Omental fat pad (tissue), 4 donors: ENCODE data around the gene DGCR8. TPM values are rescaled to one million over a fixed set of nuclear protein-coding genes. Genes with fewer than 3 reads are reported as not detected.
A peak's percentile ranks its signal among the peaks of the same experiment; 100 is the strongest.

ENCODE experiments used
- ATAC-seq: fragments of 150-250 bp; one replicate; pipeline ENCODE4 v1.9.1; 2016; ENCODE audit warnings: mild to moderate bottlenecking, moderate library complexity; ENCODE audit not compliant: low FRiP score
- DNase-seq: peaks from one replicate; pipeline ENCODE4 v3.0.0-alpha.2; 2019; ENCODE audit warnings: low spot score
- total RNA-seq, 4 donors: library from RNA; depleted of rRNA; stranded (reverse); fragments of >200 nt; gene quantifications; one replicate each; pipeline ENCODE4 v1.1.0, GENCODE V29; 2016
- TF ChIP-seq, protein P1 (sequence below), 3 donors: fragments of 450-650 bp; IDR thresholded peaks; one replicate each; pipeline ENCODE4 v1.5.1; 2016 to 2017; ENCODE audit warnings: antibody characterized with exemption in 3 of 3, mild to moderate bottlenecking in 3 of 3, moderate library complexity in 2 of 3

DGCR8 gene
- total RNA-seq, 4 donors from 2014 or later, result 16.9 to 33.5 (median 24.1) TPM

DNA sequence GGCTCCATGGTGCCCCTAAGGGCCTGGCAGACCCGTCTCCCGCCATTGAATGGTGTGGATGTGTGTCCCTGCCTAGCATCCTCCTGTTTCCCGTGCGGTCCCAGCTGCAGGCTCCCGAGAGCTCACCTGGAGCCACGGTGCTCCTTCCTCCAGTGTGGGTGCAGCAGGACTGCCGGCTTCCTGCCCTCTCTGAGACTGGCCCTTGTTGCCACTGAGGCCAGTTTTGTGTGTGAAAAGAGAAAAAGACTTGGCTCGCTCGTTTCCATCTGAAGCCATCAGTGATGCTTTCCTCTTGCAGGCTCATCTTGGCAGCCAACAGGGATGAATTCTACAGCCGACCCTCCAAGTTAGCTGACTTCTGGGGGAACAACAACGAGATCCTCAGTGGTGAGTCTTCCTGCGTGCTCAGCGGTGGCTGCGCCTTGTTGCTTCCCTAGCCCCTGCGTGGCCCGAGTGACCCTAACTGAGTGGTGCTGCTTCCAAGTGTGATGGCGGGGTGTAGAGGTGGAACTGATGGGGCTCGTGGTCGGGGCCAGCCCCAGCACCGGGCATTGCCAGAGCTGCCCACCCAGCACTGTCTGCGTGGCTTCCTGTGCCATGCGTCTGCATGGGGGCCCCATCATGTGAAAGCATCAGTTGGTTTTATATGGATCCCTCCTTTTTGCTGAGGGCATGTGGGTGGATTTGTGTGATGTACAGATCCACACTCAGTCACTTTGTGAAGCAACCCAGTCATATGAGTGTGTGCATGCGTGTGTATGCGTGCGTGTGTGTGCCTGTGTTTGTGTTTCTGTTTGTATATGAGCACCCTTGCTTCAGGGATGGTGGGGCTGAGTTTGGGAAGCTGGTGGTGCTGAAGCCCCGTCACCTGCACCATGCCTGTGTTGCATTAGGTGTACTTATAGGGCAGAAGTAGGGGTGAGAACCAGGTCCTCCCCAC is 36.7 kb upstream of the DGCR8 start:
- no peak for DNase-seq

DNA sequence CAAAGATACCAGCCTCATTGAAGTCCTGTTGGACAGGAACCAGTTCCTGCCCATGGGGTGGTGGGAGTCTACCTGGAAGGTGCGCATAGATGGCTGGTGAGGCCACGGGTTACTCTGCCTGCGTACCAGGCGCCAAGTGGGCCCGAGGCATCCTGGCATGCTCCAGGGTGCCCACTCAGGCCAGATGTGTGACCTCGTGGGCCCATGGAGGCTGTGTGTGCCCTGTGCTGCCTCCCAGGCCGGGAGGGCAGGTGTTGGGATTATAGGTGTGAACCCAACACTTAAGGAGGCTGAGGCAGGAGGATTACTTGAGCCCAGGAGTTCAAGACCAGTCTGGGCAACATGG is 36.1 kb upstream of the DGCR8 start:
- ATAC-seq (no peak), DNase-seq (no peak)
- TF ChIP-seq, protein P1, sequence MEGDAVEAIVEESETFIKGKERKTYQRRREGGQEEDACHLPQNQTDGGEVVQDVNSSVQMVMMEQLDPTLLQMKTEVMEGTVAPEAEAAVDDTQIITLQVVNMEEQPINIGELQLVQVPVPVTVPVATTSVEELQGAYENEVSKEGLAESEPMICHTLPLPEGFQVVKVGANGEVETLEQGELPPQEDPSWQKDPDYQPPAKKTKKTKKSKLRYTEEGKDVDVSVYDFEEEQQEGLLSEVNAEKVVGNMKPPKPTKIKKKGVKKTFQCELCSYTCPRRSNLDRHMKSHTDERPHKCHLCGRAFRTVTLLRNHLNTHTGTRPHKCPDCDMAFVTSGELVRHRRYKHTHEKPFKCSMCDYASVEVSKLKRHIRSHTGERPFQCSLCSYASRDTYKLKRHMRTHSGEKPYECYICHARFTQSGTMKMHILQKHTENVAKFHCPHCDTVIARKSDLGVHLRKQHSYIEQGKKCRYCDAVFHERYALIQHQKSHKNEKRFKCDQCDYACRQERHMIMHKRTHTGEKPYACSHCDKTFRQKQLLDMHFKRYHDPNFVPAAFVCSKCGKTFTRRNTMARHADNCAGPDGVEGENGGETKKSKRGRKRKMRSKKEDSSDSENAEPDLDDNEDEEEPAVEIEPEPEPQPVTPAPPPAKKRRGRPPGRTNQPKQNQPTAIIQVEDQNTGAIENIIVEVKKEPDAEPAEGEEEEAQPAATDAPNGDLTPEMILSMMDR (IDR thresholded peaks at IDR 0.05), result no peak

More for the DNA sequence above, 36.7 kb upstream of the DGCR8 start:
- peak; percentile 26 for ATAC-seq
- TF ChIP-seq, protein P1 (IDR thresholded peaks at IDR 0.05), result no peak

DNA sequence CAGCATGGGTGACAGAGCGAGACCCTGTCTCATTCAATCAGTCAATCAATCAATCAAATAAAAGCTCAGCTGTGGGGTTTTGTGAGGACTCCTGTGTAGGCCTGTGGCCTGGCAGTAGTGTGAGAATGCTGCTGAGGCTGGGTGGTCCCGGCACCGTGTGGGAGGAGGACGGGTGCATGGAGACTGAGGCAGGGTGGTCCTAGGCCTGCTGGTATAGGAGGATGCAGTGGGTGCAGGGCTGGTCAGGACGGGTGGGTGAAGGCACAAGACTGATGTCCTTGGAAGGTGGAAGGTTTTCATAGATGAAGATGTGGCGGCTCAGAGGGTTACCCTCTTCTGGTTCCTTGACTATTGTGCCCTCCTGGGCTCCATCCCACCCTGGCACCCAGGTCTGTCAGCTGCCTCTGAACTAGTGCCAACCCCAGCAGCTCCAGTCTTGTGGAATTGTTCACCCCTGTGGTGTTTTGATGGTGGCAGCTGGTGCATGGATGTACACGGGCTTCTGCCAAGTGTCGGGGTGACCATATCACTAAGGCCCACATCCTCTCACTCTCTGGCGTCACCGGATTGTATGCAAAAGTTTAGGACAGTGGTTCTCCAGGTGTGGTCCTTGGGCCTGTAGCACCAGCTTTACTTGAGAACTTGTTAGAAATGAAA is 35.4 kb upstream of the DGCR8 start:
- DNase-seq (no peak), ATAC-seq (no peak)
- TF ChIP-seq, protein P1 (IDR thresholded peaks at IDR 0.05), result no peak

DNA sequence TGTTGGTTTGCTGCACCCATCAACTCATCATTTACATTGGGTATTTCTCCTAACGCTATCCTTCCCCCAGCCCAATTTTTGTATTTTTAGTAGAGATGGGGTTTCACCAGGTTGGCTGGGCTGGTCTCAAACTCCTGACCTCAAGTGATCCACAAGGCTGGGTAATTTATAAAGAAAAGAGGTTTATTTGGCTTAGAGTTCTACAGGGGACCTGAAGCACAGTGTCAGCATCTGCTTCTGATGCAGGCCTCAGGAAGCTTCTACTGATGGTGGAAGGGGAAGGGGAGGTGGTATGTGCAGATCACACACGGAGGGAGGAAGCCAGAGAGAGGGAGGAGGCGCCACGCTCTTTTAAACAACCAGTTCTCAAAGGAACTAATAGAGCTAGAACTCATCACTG is 33.3 kb upstream of the DGCR8 start:
- DNase-seq (no peak), ATAC-seq (no peak)
- TF ChIP-seq, protein P1 (IDR thresholded peaks at IDR 0.05), result no peak

DNA sequence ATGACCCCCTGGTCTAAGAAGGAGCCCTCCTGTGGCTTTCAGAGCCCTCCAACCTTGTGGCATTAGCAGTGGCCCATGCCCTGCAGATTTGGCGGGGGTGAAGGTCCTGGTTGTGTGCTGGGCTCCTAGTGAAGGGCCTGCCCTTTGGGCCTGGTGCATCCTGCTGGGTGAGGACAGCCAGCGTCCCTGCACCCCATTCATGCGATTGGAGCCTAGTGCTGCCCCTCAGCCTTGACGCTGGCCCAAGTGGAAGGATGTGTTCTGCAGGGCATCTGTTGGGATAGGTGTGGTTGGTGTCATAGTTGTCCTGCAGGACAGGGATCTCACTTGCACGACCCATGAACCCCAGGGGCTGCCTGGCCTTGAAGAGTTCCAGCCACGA is 28.1 kb upstream of the DGCR8 start:
- DNase-seq (no peak), ATAC-seq (no peak)

DNA sequence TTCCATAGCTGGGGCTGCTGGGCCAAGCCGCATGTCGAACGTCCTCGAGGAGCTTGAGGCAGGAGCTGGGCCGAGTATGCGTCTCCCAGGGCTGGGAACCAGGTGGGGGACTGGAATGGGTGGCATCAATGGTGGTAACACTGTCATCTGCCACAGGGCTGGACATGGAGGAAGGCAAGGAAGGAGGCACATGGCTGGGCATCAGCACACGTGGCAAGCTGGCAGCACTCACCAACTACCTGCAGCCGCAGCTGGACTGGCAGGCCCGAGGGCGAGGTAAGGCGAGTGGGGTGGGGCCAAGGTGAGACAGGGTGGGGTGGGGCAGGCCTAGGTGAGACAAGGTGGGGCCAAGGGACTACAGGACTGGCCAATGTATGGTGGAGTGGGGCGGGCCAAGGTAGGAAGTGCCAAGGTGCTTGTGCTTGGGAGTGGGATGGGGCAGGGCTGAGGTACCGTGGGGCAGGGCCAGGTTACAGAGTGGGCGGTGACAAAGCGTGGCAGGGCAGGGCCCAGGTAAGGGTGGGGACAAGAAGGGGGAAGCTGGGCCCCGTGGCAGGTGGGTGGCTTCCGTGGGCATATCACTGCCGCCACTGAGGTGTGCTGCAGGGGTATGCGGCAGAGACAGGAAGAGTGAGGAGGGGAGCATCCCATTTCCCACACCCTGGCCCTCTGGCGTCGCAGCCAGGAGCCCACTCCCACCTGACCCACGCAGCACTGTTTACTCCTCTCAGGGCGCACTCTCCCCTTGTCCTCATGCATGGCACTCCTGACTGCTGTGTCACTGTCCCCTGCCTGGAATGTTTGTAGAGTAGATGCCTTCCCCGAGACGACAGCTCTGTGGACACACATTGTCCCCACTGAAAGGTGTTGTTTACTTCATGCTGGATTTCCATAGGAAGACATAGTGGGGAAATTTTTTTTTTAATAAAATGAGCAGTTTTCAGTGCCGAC is 27.5 kb upstream of the DGCR8 start:
- ATAC-seq, result no peak

More for the DNA sequence above, 28.1 kb upstream of the DGCR8 start:
- TF ChIP-seq, protein P1 (IDR thresholded peaks at IDR 0.05), result no peak

More for the DNA sequence above, 27.5 kb upstream of the DGCR8 start:
- no peak for DNase-seq
- TF ChIP-seq, protein P1 (IDR thresholded peaks at IDR 0.05), result no peak
